Brain pericyte (primary cell): Measurements from ENCODE around the gene HOXA1.

ENCODE experiments used
- DNase-seq: peaks from one replicate; pipeline ENCODE4 v3.0.0-alpha.2; 2012; ENCODE audit warnings: low read depth, low spot score

The HOXA1 gene

GRCh38 chr7:27116962-27117886, 21.4 kb upstream of the HOXA1 start:
- DNase-seq = no peak

GRCh38 chr7:27116031-27116961, 20.5 kb upstream of the HOXA1 start:
- no peak for DNase-seq

GRCh38 chr7:27115221-27116026, 19.6 kb upstream of the HOXA1 start:
- DNase-seq = no peak

- DNase-seq = no peak
Measured at GRCh38 chr7:27114881-27115220, 19.1 kb upstream of the HOXA1 start.

- no peak for DNase-seq
Measured at GRCh38 chr7:27113991-27114769, 18.4 kb upstream of the HOXA1 start.

GRCh38 chr7:27112955-27113949, 17.5 kb upstream of the HOXA1 start:
- DNase-seq = no peak

- DNase-seq = no peak
Measured at GRCh38 chr7:27112361-27112760, 16.6 kb upstream of the HOXA1 start.

GRCh38 chr7:27111751-27112277, 16.0 kb upstream of the HOXA1 start:
- DNase-seq = no peak

- no peak for DNase-seq
Measured at GRCh38 chr7:27111042-27111750, 15.4 kb upstream of the HOXA1 start.

GRCh38 chr7:27110186-27111031, 14.6 kb upstream of the HOXA1 start:
- DNase-seq = no peak

GRCh38 chr7:27109466-27110185, 13.8 kb upstream of the HOXA1 start:
- no peak for DNase-seq

- no peak for DNase-seq
Measured at GRCh38 chr7:27108390-27109127, 12.8 kb upstream of the HOXA1 start.

- no peak for DNase-seq
Measured at GRCh38 chr7:27107391-27108381, 11.9 kb upstream of the HOXA1 start.

GRCh38 chr7:27106901-27107240, 11.1 kb upstream of the HOXA1 start:
- DNase-seq = no peak

GRCh38 chr7:27106181-27106900, 10.5 kb upstream of the HOXA1 start:
- no peak for DNase-seq
